Measurements from ENCODE around the gene UTP25. TPM values are rescaled to one million over a fixed set of nuclear protein-coding genes. Genes with fewer than 3 reads are reported as not detected.
"Not testable (repeated sequence)": the region's sequence is repeated elsewhere in the genome, so short reads cannot be mapped to it uniquely, and the experiment has no call there.

UTP25 gene
- total and polyA plus RNA-seq, 12 donors = 2.2 to 11.6 (median 7.8) TPM

DNA sequence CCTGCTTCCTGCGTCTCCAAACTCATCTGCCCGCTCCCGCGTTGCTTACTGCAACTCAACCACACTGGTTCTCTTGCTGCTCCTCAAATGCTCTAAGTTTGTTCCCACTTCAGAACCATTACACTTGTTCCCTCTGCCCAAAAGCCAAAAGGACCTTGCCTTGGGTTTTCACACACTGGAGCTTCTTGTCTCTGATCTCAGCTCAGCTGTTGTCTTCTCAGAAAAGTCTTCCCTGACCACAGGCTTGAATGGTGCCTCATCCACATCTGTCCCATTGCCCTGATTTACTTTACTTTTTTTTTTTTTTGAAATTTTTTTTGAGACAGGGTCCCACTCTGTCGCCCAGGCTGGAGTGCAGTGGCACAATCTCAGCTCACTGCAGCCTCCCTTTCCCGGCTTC is 66.0 kb downstream of the UTP25 start:
- Histone ChIP-seq H3K4me3 (no peak overlapping the region), H3K4me1 (replicated peaks in 1 of 2) (no peaks in the 10 kb centered on the region), H3K9me3 (replicated peaks in 1 of 3) (no peaks in the 10 kb centered on the region), H3K27me3 (no peaks in the 10 kb centered on the region), H3K36me3 (replicated peaks in 1 of 2) (no peaks in the 10 kb centered on the region), H3K27ac (no peak overlapping the region)
- intact Hi-C loops (cut with DNase I) = no loop called here
- DNase-seq = no peak
- 63 to 91% (median 88%) methylated on average over 6 of the region's 6 CpGs for WGBS, 4 donors
- TF ChIP-seq, protein P1, sequence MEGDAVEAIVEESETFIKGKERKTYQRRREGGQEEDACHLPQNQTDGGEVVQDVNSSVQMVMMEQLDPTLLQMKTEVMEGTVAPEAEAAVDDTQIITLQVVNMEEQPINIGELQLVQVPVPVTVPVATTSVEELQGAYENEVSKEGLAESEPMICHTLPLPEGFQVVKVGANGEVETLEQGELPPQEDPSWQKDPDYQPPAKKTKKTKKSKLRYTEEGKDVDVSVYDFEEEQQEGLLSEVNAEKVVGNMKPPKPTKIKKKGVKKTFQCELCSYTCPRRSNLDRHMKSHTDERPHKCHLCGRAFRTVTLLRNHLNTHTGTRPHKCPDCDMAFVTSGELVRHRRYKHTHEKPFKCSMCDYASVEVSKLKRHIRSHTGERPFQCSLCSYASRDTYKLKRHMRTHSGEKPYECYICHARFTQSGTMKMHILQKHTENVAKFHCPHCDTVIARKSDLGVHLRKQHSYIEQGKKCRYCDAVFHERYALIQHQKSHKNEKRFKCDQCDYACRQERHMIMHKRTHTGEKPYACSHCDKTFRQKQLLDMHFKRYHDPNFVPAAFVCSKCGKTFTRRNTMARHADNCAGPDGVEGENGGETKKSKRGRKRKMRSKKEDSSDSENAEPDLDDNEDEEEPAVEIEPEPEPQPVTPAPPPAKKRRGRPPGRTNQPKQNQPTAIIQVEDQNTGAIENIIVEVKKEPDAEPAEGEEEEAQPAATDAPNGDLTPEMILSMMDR (IDR thresholded peaks at IDR 0.05) = no peak
- TF ChIP-seq POLR2A (IDR thresholded peaks at IDR 0.05) = no peak

DNA sequence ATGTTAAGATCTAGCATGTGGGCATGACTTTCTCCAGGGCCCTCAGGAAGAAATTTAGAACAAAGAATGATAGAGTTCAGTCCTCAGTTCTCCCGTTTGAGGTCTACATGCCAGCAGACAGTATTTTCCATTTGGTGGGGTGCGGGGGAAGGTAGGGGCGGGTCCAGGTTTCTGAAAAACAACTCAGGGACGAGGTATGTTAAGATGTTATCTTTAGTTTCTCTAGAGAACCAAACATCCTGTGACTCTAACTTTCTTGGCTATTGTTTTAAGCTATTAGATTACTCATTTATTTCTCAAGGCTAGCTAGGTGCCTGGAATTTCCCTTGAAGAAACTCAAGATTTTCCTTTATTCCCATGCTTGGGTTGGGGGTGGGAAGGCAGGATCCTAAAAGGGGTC is 67.9 kb downstream of the UTP25 start:
- H3K4me1 ChIP-seq (replicated peaks in 1 of 2) = no peaks in the 10 kb centered on the region
- no peaks in the 10 kb centered on the region for H3K27me3 ChIP-seq
- TF ChIP-seq POLR2A (IDR thresholded peaks at IDR 0.05) = no peak
- TF ChIP-seq, protein P1 (IDR thresholded peaks at IDR 0.05) = no peak
- DNase-seq = no peak
- WGBS, 4 donors = 38 to 51% (median 47%) methylated on average over 4 of the region's 4 CpGs
- intact Hi-C loops (cut with DNase I) = no loop called here
- no peak overlapping the region for H3K4me3 ChIP-seq
- no peak overlapping the region for H3K27ac ChIP-seq
- no peaks in the 10 kb centered on the region for H3K9me3 ChIP-seq (replicated peaks in 1 of 3)
- no peaks in the 10 kb centered on the region for H3K36me3 ChIP-seq (replicated peaks in 1 of 2)

DNA sequence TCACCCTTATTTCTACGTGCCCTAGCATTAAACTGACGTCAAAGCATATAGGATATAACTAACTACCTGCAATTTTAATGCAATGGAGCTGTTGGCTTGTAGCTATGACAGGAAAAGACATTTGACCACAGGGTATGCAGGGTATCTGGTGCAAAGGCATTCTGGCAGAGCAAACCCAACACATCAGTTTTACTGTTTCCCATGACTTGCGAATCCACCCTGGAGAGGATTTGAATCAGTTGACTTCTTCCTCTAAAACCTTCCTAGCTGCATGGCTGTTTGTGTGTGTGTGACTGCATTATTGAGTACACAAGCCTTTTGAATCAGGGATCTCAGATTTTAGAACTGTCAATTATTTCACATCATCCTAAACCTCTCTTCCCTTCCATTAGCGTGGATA is 68.6 kb downstream of the UTP25 start:
- Histone ChIP-seq H3K4me3 (no peak overlapping the region), H3K4me1 (replicated peaks in 1 of 2) (no peaks in the 10 kb centered on the region), H3K36me3 (replicated peaks in 1 of 2) (no peaks in the 10 kb centered on the region), H3K9me3 (replicated peaks in 1 of 3) (no peaks in the 10 kb centered on the region), H3K27ac (no peak overlapping the region), H3K27me3 (no peaks in the 10 kb centered on the region)
- intact Hi-C loops (cut with DNase I) = no loop called here
- 79 to 83% (median 81%) methylated on average over 4 of the region's 4 CpGs for WGBS, 4 donors
- DNase-seq = no peak
- TF ChIP-seq POLR2A (IDR thresholded peaks at IDR 0.05) = no peak
- TF ChIP-seq, protein P1 (IDR thresholded peaks at IDR 0.05) = no peak

DNA sequence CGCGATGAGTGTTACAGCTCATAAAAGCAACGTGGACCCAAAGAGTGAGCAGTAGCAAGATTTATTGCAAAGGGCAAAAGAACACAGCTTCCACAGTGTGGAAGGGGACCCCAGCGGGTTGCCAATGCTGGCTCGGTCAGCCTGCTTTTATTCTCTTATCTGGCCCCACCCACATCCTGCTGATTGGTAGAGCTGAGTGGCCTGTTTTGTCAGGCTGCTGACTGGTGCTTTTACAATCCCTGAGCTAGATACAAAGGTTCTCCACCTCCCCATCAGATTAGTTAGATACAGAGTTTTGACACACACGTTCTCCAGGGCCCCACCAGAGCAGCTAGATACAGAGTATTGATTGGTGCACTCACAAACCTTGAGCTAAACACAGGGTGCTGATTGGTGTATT is 70.5 kb downstream of the UTP25 start:
- DNase-seq; H3K4me1 ChIP-seq (replicated peaks in 1 of 2); H3K9me3 ChIP-seq (replicated peaks in 1 of 3); H3K27ac ChIP-seq; H3K4me3 ChIP-seq; intact Hi-C loops (cut with DNase I); H3K27me3 ChIP-seq; H3K36me3 ChIP-seq (replicated peaks in 1 of 2): not testable (repeated sequence)
- WGBS, 4 donors = 70 to 87% (median 78%) methylated on average over 6 of the region's 6 CpGs

DNA sequence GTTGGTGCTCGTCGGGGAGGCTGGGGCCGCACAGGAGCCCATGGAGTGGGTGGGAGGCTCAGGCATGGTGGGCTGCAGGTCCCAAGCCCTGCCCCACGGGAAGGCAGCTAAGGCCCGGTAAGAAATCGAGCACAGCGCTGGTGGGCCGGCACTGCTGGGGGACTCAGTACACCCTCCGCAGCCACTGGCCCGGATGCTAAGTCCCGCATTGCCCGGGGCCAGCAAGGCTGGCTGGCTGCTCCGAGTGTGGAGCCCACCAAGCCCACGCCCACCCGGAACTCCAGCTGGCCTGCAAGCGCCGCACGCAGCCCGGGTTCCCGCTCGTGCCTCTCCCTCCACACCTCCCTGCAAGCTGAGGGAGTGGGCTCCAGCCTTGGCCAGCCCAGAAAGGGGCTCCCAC is 71.1 kb downstream of the UTP25 start:
- intact Hi-C loops (cut with DNase I); DNase-seq: not testable (repeated sequence)
- WGBS, 4 donors = 83 to 97% (median 93%) methylated on average over 10 to 21 of the region's 21 CpGs

More for the DNA sequence above, 71.1 kb downstream of the UTP25 start:
- H3K4me3 ChIP-seq; H3K4me1 ChIP-seq (replicated peaks in 1 of 2); H3K36me3 ChIP-seq (replicated peaks in 1 of 2); H3K9me3 ChIP-seq (replicated peaks in 1 of 3); H3K27ac ChIP-seq; H3K27me3 ChIP-seq: not testable (repeated sequence)

All from adrenal gland (tissue), 12 donors.